MCF 10A (cell line): ENCODE results near the gene ADIG. TPM values are rescaled to one million over a fixed set of nuclear protein-coding genes. Genes with fewer than 3 reads are reported as not detected.
A peak's percentile ranks its signal among the peaks of the same experiment; 100 is the strongest.

Source experiments
- BruUV-seq: library from RNA; stranded (reverse); fragments of 400-500 nt; replicated peaks from 2 replicates; lab custom pipeline; 2021; lab: Mats Ljungman, UMichigan
- CTCF ChIA-PET: fragments of 300-600 bp; sonication (Branson Sonifier 250); formaldehyde crosslinking; extraction: SDS; loops from one replicate; lab custom pipeline; 2021; ENCODE audit warnings: antibody characterized with exemption, inconsistent platforms; lab: Yijun Ruan, JAX
- POLR2A ChIA-PET: fragments of 300-600, 350-650 bp; sonication (Branson Sonifier 250); formaldehyde crosslinking; extraction: SDS; loops from one replicate; lab custom pipeline; 2020; ENCODE audit warnings: antibody characterized with exemption, inconsistent platforms; lab: Yijun Ruan, JAX
- DNase-seq: peaks from one replicate; pipeline ENCODE4 v3.0.0-alpha.2; 2018; ENCODE audit not compliant: unreplicated experiment
- H3K27ac Mint-ChIP-seq: one replicate; pipeline ENCODE4 v1.8.0; 2022; ENCODE audit warnings: mild to moderate bottlenecking, low read depth, mixed read lengths; ENCODE audit not compliant: unreplicated experiment
- H3K27me3 Mint-ChIP-seq: one replicate; pipeline ENCODE4 v1.8.0; 2022; ENCODE audit warnings: mixed read lengths; ENCODE audit not compliant: insufficient read depth, unreplicated experiment
- H3K36me3 Mint-ChIP-seq: one replicate; pipeline ENCODE4 v1.8.0; 2022; ENCODE audit warnings: mild to moderate bottlenecking, moderate library complexity, mixed read lengths; ENCODE audit not compliant: insufficient read depth, unreplicated experiment
- H3K4me1 Mint-ChIP-seq: one replicate; pipeline ENCODE4 v1.8.0; 2022; ENCODE audit warnings: mixed read lengths; ENCODE audit not compliant: insufficient read depth, unreplicated experiment
- H3K4me3 Mint-ChIP-seq: one replicate; pipeline ENCODE4 v1.8.0; 2022; ENCODE audit warnings: mild to moderate bottlenecking, moderate library complexity, mixed read lengths; ENCODE audit not compliant: unreplicated experiment
- H3K9me3 Mint-ChIP-seq: one replicate; pipeline ENCODE4 v1.8.0; 2022; ENCODE audit warnings: mixed read lengths; ENCODE audit not compliant: unreplicated experiment
- intact Hi-C: fragments of 100-400 bp; cut with micrococcal nuclease; formaldehyde crosslinking; loops from 2 replicates; pipeline ENCODE4 v1.14.1; 2022
- total RNA-seq: library from RNA; stranded (reverse); gene quantifications from 2 replicates; pipeline ENCODE4 v1.2.3, GENCODE V29; 2022
- TF ChIP-seq, protein P1 (sequence below): fragments of 200-600 bp; IDR thresholded peaks from one replicate; pipeline ENCODE4 v1.8.0; 2022; ENCODE audit warnings: antibody characterized with exemption, mild to moderate bottlenecking; ENCODE audit not compliant: unreplicated experiment

The ADIG gene
- total RNA-seq, 1 experiment from 2014 or later, result not detected

DNA sequence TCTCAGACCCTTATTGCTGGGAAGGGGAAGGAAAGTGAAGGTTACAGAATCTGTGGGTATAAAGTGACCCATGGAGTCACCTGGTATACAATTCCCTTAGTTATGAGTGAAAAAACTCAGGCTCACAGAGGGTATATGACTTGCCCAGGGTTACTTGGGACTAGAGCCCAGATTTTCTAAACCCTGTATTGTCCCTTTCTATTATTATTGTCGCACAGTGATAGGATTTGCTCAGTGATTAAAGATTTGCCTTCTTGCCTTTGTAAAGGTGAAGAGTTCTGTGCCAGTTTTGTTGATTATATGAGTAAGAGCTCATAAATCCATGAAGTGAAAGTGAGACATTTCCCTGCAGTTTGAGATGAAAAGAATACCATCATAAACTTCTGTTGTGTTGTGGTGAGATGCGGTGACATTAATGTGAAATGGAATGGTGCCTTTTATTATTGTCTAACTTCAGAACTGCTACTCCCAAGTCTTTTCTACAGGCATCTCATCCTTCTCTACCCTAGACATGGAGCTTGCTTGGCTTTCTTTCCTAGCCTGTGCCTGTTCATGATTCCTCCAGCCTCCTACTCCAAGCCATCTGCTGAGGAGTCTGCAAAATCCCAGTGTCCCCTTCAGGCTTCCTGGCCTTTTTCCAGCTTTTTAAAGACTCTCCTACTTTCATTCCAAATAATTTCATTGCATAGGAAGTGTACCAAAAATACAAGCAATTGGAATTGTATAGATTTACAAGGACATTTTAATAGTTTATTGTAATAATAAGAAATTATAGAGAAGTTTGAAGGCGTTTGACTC is 33.5 kb upstream of the ADIG start:
- DNase-seq, result no peak

DNA sequence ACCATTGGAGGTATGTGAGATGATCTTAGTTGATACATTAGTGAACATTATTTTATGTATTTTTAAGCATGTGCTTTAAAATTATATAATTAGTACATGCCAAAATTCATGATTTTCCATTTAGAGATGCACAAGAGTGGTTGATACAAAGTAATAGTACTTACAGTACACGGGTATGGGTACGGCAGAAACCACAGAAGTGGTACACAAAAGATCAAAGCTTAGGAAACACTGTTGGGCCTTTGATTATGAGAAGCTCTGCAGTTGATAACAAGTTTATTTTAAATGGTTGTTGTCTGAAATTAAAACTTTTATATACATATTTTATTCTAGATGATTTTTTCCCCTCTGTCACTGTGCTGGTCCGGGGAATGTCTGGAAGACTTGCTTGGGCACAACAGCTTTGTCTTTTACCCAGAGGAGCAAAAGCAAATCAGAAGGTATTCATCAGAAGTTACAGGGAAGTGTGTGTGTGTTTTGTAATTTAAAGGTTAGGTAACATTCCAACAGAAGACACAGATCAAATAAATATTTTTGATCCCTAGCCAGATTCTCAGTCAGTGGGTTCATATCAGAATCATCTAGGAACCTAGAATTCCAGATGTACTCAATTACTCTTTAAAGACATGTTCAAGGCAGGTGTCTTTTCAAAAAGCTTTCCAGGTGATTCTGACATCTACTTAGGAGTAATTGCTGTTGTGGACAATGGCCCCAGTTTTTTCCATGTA is 32.5 kb upstream of the ADIG start:
- Mint-ChIP-seq H3K27ac (peak overlapping the region; percentile 27), H3K9me3 (no peaks in the 10 kb centered on the region), H3K4me3 (no peak overlapping the region), H3K27me3 (no peaks in the 10 kb centered on the region), H3K36me3 (peaks cover 44% of the 10 kb centered on the region), H3K4me1 (no peaks in the 10 kb centered on the region)
- no peak for DNase-seq
- no TSS peak for BruUV-seq
- POLR2A ChIA-PET, result interaction anchor here (0.6 to 1.1 kb wide), 3 partner anchors 19 to 48 kb away, joined by 3 read pairs; no protein-coding TSS in a partner anchor
- intact Hi-C loops, result no loop called here
- TF ChIP-seq, protein P1, sequence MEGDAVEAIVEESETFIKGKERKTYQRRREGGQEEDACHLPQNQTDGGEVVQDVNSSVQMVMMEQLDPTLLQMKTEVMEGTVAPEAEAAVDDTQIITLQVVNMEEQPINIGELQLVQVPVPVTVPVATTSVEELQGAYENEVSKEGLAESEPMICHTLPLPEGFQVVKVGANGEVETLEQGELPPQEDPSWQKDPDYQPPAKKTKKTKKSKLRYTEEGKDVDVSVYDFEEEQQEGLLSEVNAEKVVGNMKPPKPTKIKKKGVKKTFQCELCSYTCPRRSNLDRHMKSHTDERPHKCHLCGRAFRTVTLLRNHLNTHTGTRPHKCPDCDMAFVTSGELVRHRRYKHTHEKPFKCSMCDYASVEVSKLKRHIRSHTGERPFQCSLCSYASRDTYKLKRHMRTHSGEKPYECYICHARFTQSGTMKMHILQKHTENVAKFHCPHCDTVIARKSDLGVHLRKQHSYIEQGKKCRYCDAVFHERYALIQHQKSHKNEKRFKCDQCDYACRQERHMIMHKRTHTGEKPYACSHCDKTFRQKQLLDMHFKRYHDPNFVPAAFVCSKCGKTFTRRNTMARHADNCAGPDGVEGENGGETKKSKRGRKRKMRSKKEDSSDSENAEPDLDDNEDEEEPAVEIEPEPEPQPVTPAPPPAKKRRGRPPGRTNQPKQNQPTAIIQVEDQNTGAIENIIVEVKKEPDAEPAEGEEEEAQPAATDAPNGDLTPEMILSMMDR, result no peak
- CTCF ChIA-PET, result interaction anchor here (0.7 to 1.3 kb wide), 4 partner anchors 15 to 208 kb away, joined by 3 to 4 read pairs (median 3); no protein-coding TSS in a partner anchor

More for the DNA sequence above, 33.5 kb upstream of the ADIG start:
- Mint-ChIP-seq H3K4me3 (no peak overlapping the region), H3K27ac (peak overlapping the region; percentile 2), H3K9me3 (no peaks in the 10 kb centered on the region), H3K4me1 (no peaks in the 10 kb centered on the region), H3K27me3 (no peaks in the 10 kb centered on the region), H3K36me3 (peaks cover 52% of the 10 kb centered on the region)
- TF ChIP-seq, protein P1, result no peak
- BruUV-seq, result no TSS peak
- ChIA-PET CTCF (interaction anchor here (0.6 to 1.4 kb wide), 6 partner anchors 26 to 504 kb away, joined by 3 to 6 read pairs (median 3); no protein-coding TSS in a partner anchor), POLR2A (interaction anchor here (0.6 to 1.4 kb wide), 3 partner anchors 9 to 113 kb away, joined by 3 to 4 read pairs (median 3); no protein-coding TSS in a partner anchor)
- intact Hi-C loops, result no loop called here

DNA sequence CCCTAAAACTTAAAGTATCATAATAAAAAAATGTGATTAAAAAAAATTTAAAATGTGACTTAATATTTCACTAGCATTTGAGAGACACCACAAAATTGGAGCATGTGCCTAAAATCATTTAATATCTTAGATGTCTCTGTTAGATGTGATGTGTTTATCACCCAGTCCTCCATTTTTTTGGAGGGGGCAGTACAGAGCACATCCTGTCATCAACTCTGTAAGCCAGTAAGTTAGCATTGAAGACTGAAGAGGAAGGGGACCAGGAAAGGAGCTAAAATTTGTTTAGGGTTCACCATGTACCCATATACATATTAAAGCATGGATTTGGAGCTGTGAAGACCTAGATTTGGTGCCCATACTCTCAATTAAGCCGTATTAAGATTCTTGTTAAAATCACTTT is 30.7 kb upstream of the ADIG start:
- peaks cover 30% of the 10 kb centered on the region for H3K36me3 Mint-ChIP-seq
- no peak overlapping the region for H3K27ac Mint-ChIP-seq
- no peaks in the 10 kb centered on the region for H3K9me3 Mint-ChIP-seq
- BruUV-seq, result no TSS peak
- CTCF ChIA-PET, result interaction anchor here (0.6 to 1.2 kb wide), 3 partner anchors 10 to 32 kb away, joined by 3 to 4 read pairs (median 3); no protein-coding TSS in a partner anchor
- no peak overlapping the region for H3K4me3 Mint-ChIP-seq
- H3K4me1 Mint-ChIP-seq, result no peaks in the 10 kb centered on the region
- peak; percentile 11 for DNase-seq
- TF ChIP-seq, protein P1, result no peak
- POLR2A ChIA-PET, result interaction anchor here (1.1 to 1.5 kb wide), 2 partner anchors 16 to 20 kb away, joined by 3 to 5 read pairs; no protein-coding TSS in a partner anchor
- H3K27me3 Mint-ChIP-seq, result no peaks in the 10 kb centered on the region
- intact Hi-C loops, result no loop called here
